Panc1 (cell line): Measurements from ENCODE around the gene CCDC171. TPM values are rescaled to one million over a fixed set of nuclear protein-coding genes. Genes with fewer than 3 reads are reported as not detected.

ENCODE experiments used
- ATAC-seq: fragments of 200-7000 bp; cut with Tn5 transposase; 2 replicates; pipeline ENCODE4 v1.9.1; 2020; ENCODE audit warnings: mild to moderate bottlenecking, moderate library complexity
- BruUV-seq: library from RNA; stranded (reverse); fragments of 400-500 nt; replicated peaks from 2 replicates; lab custom pipeline; 2021; lab: Mats Ljungman, UMichigan
- CTCF ChIA-PET: fragments of 300-600 bp; sonication (Branson Sonifier 250); formaldehyde crosslinking; loops from one replicate; lab custom pipeline; 2022; ENCODE audit warnings: antibody characterized with exemption; lab: Charles Lee
- POLR2A ChIA-PET: fragments of 300-600 bp; sonication (Branson Sonifier 250); formaldehyde crosslinking; loops from one replicate; lab custom pipeline; 2022; ENCODE audit warnings: antibody characterized with exemption; lab: Charles Lee
- DNase-seq: peaks from one replicate; pipeline ENCODE4 v3.0.0-alpha.2; 2010; ENCODE audit warnings: low read depth, low spot score
- H3K27ac ChIP-seq: 2 replicates; pipeline ENCODE4 v1.5.1; 2011; ENCODE audit warnings: mild to moderate bottlenecking, low read length, inconsistent platforms
- H3K27me3 ChIP-seq: fragments of 200-500 bp; sonication (Bioruptor generic); 2 replicates; pipeline ENCODE4 v1.6.0; 2014; ENCODE audit warnings: low read length, inconsistent platforms; ENCODE audit not compliant: control insufficient read depth, insufficient read depth
- H3K36me3 ChIP-seq: fragments of 200-500 bp; sonication (Bioruptor generic); 2 replicates; pipeline ENCODE4 v1.5.1; 2014; ENCODE audit warnings: inconsistent platforms, mild to moderate bottlenecking, low read length, moderate library complexity; ENCODE audit not compliant: control insufficient read depth, insufficient read depth
- H3K4me1 ChIP-seq: 2 replicates; pipeline ENCODE4 v1.5.1; 2011; ENCODE audit warnings: inconsistent platforms, mild to moderate bottlenecking, low read length, moderate library complexity; ENCODE audit not compliant: control insufficient read depth, insufficient read depth
- H3K4me3 ChIP-seq, 2 experiments: 2 replicates each; pipeline ENCODE4 v1.5.1; 2011 to 2012; ENCODE audit warnings: low read depth in 2 of 2, low read length in 2 of 2, mild to moderate bottlenecking in 2 of 2, inconsistent platforms in 1 of 2, moderate library complexity in 1 of 2
- H3K9me3 ChIP-seq: fragments of 200-500 bp; sonication (Bioruptor generic); 2 replicates; pipeline ENCODE4 v1.5.1; 2014; ENCODE audit warnings: low read depth, mild to moderate bottlenecking, inconsistent platforms, low read length, moderate library complexity; ENCODE audit not compliant: control insufficient read depth, insufficient read depth
- POLR2AphosphoS5 ChIP-seq: IDR thresholded peaks from 2 replicates; pipeline ENCODE4 v1.6.1; 2012; ENCODE audit warnings: mild to moderate bottlenecking, low read depth, low read length, moderate library complexity
- SIN3A ChIP-seq: IDR thresholded peaks from 2 replicates; pipeline ENCODE4 v1.6.1; 2012; ENCODE audit warnings: low read depth, mild to moderate bottlenecking, low read length, moderate library complexity, borderline replicate concordance; ENCODE audit not compliant: insufficient read depth
- TCF7L2 ChIP-seq: IDR thresholded peaks from 2 replicates; pipeline ENCODE4 v1.6.1; 2011; ENCODE audit warnings: mild to moderate bottlenecking, low read depth, low read length, inconsistent platforms
- in situ Hi-C: cut with HindIII; loops from 2 replicates; pipeline ENCODE4 v1.10.0; 2016; ENCODE audit warnings: low sequenced_read_pairs, low pct_unique_long_range_greater_than_20kb
- intact Hi-C: fragments of 100-400 bp; cut with micrococcal nuclease; formaldehyde crosslinking; loops from one replicate; pipeline ENCODE4 v1.10.0; 2022; ENCODE audit not compliant: unreplicated experiment
- total RNA-seq: library from RNA; stranded (reverse); gene quantifications from one replicate; pipeline ENCODE4 v1.2.1, GENCODE V29; 2021; ENCODE audit not compliant: unreplicated experiment
- TF ChIP-seq, protein P1 (sequence below), 2 experiments: IDR thresholded peaks; 2 replicates each; pipeline ENCODE4 v1.6.1; 2011 to 2012; ENCODE audit warnings: low read depth in 2 of 2, control low read depth in 1 of 2, low read length in 1 of 2, mild to moderate bottlenecking in 1 of 2, moderate library complexity in 1 of 2; ENCODE audit not compliant: insufficient read depth in 1 of 2
- TF ChIP-seq, protein P2 (sequence below): fragments of 450-650 bp; IDR thresholded peaks from 2 replicates; pipeline ENCODE4 v1.5.1; 2017; ENCODE audit warnings: mild to moderate bottlenecking

Gene CCDC171
- total RNA-seq, 1 experiment from 2014 or later: 1.5 TPM

DNA sequence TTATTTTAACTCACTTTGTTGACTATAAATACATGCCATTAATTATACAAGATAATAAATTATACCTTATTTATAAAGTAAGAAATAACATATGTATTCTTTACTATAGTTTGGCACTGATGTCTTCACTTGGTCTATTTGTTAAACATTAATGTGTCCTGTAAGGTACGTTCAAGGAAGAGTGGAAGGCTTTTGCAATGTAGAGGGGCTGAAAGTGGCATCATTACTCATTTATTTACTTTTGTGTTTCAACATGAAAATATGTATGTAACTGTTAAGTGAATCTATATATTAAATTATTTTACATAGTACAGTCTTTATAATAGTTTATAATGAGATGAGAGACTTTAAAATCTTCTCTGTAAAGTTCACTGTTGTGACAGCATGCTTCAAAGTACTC is 348.7 kb downstream of the CCDC171 start:
- intact Hi-C loops (no loop called here), in situ Hi-C loops (no loop called here)
- Histone ChIP-seq H3K36me3 (no peaks in the 10 kb centered on the region), H3K27ac (no peak overlapping the region), H3K4me1 (no peaks in the 10 kb centered on the region), H3K27me3 (no peaks in the 10 kb centered on the region), H3K9me3 (no peaks in the 10 kb centered on the region), H3K4me3 (no peak overlapping the region)
- POLR2A ChIA-PET: no interaction called here
- DNase-seq: no peak
- no peak for ATAC-seq
- TF ChIP-seq, protein P1, sequence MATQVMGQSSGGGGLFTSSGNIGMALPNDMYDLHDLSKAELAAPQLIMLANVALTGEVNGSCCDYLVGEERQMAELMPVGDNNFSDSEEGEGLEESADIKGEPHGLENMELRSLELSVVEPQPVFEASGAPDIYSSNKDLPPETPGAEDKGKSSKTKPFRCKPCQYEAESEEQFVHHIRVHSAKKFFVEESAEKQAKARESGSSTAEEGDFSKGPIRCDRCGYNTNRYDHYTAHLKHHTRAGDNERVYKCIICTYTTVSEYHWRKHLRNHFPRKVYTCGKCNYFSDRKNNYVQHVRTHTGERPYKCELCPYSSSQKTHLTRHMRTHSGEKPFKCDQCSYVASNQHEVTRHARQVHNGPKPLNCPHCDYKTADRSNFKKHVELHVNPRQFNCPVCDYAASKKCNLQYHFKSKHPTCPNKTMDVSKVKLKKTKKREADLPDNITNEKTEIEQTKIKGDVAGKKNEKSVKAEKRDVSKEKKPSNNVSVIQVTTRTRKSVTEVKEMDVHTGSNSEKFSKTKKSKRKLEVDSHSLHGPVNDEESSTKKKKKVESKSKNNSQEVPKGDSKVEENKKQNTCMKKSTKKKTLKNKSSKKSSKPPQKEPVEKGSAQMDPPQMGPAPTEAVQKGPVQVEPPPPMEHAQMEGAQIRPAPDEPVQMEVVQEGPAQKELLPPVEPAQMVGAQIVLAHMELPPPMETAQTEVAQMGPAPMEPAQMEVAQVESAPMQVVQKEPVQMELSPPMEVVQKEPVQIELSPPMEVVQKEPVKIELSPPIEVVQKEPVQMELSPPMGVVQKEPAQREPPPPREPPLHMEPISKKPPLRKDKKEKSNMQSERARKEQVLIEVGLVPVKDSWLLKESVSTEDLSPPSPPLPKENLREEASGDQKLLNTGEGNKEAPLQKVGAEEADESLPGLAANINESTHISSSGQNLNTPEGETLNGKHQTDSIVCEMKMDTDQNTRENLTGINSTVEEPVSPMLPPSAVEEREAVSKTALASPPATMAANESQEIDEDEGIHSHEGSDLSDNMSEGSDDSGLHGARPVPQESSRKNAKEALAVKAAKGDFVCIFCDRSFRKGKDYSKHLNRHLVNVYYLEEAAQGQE (IDR thresholded peaks at IDR 0.05; ENCODE audit: insufficient read depth in 1 of 2, low read depth in 2 of 2, low read length in 1 of 2): no peak
- TF ChIP-seq, protein P2, sequence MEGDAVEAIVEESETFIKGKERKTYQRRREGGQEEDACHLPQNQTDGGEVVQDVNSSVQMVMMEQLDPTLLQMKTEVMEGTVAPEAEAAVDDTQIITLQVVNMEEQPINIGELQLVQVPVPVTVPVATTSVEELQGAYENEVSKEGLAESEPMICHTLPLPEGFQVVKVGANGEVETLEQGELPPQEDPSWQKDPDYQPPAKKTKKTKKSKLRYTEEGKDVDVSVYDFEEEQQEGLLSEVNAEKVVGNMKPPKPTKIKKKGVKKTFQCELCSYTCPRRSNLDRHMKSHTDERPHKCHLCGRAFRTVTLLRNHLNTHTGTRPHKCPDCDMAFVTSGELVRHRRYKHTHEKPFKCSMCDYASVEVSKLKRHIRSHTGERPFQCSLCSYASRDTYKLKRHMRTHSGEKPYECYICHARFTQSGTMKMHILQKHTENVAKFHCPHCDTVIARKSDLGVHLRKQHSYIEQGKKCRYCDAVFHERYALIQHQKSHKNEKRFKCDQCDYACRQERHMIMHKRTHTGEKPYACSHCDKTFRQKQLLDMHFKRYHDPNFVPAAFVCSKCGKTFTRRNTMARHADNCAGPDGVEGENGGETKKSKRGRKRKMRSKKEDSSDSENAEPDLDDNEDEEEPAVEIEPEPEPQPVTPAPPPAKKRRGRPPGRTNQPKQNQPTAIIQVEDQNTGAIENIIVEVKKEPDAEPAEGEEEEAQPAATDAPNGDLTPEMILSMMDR: no peak
- TF ChIP-seq POLR2AphosphoS5 (no peak), TCF7L2 (no peak), SIN3A (no peak)
- CTCF ChIA-PET: no interaction called here
- no TSS peak for BruUV-seq

DNA sequence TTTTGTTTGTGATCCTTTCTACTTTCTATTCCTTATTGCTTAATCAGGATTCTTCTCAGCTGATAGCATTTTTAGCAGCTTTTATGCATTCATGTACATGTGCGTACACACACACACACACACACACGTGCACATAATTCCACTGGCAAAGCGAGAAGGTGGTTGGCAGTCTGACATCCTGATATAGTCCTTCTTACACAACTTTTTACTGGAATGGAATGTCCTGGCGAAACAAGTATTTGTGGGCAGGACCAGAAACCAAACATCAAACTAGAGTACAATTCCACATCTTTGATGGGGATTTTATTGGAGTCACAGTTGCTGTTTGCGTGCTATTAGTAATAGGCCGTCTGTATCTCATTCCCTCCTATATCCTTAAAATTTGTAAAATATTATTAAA is 356.5 kb downstream of the CCDC171 start:
- H3K4me1 ChIP-seq: no peaks in the 10 kb centered on the region
- no peaks in the 10 kb centered on the region for H3K36me3 ChIP-seq
- H3K4me3 ChIP-seq: no peak overlapping the region
- POLR2A ChIA-PET: no interaction called here
- in situ Hi-C loops: no loop called here
- TF ChIP-seq, protein P2: no peak
- TF ChIP-seq SIN3A (no peak), POLR2AphosphoS5 (no peak), TCF7L2 (no peak)
- TF ChIP-seq, protein P1 (IDR thresholded peaks at IDR 0.05; ENCODE audit: insufficient read depth in 1 of 2, low read depth in 2 of 2, low read length in 1 of 2): no peak
- no TSS peak for BruUV-seq
- no peaks in the 10 kb centered on the region for H3K27me3 ChIP-seq
- no peak for ATAC-seq
- CTCF ChIA-PET: no interaction called here
- no peaks in the 10 kb centered on the region for H3K9me3 ChIP-seq
- no peak for DNase-seq
- no peak overlapping the region for H3K27ac ChIP-seq
- intact Hi-C loops: no loop called here
